Stomach (tissue), 4 donors: ENCODE data around the gene GGN.

Experiments
- POLR2A ChIP-seq, 4 donors: fragments of 450-650 bp; IDR thresholded peaks; one replicate each; pipeline ENCODE4 v1.6.1; 2016; ENCODE audit warnings: antibody characterized with exemption in 4 of 4, control low read depth in 2 of 4, mild to moderate bottlenecking in 1 of 4, moderate library complexity in 1 of 4
- POLR2AphosphoS5 ChIP-seq, 3 donors: sonication (generic); formaldehyde crosslinking; IDR thresholded peaks; one replicate each; pipeline ENCODE4 v1.6.1; 2016; ENCODE audit warnings: antibody characterized with exemption in 3 of 3
- TF ChIP-seq, protein P1 (sequence below), 7 experiments: fragments of 450-650 bp in 4 of 7; fragments of 200-600 bp in 3 of 7; sonication (generic) in 3 of 7; IDR thresholded peaks; one replicate each; pipeline ENCODE4 v1.5.1; 2016 to 2019; ENCODE audit warnings: antibody characterized with exemption in 7 of 7, control low read depth in 2 of 7, mild to moderate bottlenecking in 1 of 7

- TF ChIP-seq POLR2A (IDR thresholded peaks at IDR 0.05) (no peak), POLR2AphosphoS5 (IDR thresholded peaks at IDR 0.05) (no peak)
- TF ChIP-seq, protein P1, sequence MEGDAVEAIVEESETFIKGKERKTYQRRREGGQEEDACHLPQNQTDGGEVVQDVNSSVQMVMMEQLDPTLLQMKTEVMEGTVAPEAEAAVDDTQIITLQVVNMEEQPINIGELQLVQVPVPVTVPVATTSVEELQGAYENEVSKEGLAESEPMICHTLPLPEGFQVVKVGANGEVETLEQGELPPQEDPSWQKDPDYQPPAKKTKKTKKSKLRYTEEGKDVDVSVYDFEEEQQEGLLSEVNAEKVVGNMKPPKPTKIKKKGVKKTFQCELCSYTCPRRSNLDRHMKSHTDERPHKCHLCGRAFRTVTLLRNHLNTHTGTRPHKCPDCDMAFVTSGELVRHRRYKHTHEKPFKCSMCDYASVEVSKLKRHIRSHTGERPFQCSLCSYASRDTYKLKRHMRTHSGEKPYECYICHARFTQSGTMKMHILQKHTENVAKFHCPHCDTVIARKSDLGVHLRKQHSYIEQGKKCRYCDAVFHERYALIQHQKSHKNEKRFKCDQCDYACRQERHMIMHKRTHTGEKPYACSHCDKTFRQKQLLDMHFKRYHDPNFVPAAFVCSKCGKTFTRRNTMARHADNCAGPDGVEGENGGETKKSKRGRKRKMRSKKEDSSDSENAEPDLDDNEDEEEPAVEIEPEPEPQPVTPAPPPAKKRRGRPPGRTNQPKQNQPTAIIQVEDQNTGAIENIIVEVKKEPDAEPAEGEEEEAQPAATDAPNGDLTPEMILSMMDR (IDR thresholded peaks at IDR 0.05), result no peak
Measured at GRCh38 chr19:38405276-38405675, 17.4 kb upstream of the GGN start.
